ENCODE data around the gene FHOD1.

The FHOD1 gene

DNA sequence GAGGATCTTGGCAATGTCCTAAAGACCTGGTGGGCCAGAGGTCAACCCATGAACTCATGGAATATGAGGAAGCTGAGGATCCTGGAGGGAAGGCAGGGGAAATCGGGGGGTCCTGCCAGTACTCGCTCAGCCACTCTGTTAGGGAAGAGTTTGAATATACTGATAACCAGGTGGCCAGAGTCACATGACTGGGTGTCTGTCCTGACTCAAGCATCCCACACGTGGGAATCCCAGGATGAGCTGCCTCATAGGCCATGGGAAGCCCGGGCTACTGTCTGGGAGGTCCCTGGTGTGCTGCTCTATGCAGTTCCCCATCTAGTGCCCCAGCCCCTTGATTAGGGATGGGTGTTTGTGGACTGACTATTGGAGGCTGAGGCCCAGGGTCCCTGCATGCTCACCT lies 59.0 kb downstream of the FHOD1 start:
- no peak for DNase-seq

DNA sequence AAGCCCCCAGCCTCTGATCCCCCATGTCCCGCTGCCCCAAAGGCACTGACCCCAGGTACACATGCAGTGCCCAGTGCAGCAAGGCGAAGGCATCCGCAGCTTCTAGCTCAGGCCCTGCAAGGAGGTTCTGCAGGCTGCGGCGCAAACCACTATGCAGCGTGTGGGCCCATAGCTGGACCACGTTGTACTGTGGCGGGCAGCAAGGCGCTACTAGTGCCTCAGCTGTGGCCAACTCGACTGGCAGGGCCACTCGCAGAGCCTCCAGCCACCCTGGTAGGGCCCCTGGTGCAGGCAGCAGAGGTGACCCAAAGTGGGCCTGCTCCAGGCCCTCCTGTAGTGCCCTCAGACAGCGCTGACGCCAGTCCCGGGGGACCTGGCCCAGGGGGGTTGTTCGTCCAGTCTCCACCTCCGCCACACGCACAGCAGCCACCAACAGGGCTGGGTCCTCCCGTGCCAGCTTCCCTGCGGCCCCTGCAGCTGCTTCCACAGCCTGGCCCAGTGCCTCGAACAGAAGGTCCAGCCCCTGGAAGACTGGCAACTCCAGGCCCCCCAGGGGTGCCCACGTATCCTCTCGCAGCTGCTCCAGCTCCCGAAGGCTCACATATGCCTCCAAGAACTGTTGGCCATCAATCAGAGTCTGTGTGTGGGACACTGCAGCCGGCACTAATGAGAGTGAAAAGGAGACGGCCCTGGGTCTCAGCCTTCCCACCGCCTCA lies 59.9 kb downstream of the FHOD1 start:
- DNase-seq: no peak

- DNase-seq: no peak
Observed at GRCh38 chr16:67186550-67186950, 60.7 kb downstream of the FHOD1 start.

- no peak for DNase-seq
Observed at GRCh38 chr16:67185651-67186134, 61.6 kb downstream of the FHOD1 start.

- DNase-seq: peak; percentile 55 to 86
Observed at GRCh38 chr16:67184995-67185650, 62.2 kb downstream of the FHOD1 start.

DNA sequence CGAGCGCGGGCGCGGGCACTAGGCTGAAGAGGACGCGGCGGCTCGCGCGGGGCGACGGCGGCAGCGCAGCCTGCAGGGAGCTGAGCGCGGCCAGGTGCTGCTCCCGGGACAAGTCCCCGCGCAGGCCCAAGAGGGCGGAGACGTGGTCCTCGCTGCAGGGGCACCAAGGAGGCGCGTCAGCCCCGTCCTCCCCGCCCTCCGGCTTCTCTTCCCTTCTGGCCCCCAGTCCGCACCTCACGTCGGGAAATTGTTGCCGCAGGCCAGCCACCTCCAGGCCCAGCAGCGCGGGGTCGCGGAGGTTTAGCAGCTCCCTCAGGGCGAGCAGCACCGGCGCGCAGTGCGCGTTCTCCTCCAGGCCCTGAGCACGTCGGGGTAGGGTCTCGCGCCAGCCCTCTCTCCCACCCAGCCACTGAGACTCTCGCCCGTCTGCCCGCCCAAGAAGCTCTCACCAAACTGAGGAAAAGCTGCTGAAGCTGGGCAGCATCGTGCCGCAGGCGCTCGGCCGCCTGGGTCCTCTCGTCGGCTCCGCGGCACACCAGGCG lies 62.8 kb downstream of the FHOD1 start:
- peak; percentile 63 to 78 for DNase-seq

DNA sequence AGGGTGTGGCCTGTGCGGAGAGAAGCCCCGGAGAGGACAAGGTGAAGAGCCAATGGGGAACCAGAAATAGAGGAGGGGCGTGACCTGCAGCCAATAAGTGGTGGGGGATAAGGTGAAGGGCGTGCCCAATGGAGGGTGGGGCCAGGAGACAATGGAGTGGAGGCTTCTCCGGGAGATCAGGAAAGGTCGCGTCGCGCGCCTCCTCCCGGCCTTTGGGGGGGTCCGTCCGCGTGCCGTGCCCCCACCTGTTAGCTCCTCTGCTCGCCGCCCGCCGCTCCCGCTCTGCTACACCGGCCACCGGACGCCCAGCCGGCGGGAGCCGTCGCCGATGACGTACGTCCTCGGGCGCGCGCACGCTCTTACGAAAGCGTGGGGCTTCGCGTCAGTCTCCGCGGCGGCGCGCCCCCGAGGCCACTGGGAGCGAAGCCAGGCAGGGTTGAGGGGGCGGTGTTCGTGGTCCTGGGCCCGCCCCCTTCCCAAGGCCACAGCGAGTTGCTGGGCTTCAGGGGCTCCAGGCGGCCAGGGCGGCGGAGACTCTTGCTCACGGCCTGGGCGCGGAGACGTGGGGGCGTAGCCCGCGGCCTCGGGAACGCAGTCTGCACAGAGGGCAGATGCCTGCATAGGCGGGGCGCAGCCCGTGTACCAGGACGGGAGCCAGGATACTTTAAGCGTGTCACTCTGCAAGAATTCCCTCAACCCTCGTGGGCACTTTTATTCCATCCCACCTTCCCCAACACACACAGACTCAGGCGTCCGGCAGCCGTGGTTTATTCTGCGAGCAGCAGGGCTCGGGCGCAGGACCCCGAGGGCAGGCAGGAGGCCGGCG lies 63.4 kb downstream of the FHOD1 start, which contains the start of gene MATCAP1:
Gene MATCAP1 (minus strand): TSS at position 337 of the 826 bp plus-strand sequence. CDS start 3,353 bp downstream, outside the sequence.
- peak; percentile 92 to 96 for DNase-seq

GRCh38 chr16:67183284-67183626 lies 64.0 kb downstream of the FHOD1 start:
- DNase-seq: no peak

DNA sequence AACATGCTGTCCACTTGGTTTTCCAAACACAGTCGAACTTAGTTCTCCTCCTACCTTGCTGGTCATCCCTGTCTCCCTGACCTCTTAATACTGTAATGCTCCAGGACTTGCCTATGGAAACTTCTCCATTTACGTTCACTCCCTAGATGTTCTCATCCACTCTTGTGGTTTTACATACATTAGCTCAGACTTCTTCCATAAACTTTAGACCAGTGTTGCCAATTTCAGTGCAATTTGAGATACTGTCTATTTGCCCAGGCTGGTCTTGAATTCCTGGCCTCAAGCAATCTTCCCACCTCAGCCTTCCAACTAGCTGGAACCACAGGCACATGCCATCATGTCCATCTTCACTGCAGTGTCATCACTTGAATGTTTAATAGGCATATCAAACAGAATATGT lies 65.0 kb downstream of the FHOD1 start:
- no peak for DNase-seq

DNA sequence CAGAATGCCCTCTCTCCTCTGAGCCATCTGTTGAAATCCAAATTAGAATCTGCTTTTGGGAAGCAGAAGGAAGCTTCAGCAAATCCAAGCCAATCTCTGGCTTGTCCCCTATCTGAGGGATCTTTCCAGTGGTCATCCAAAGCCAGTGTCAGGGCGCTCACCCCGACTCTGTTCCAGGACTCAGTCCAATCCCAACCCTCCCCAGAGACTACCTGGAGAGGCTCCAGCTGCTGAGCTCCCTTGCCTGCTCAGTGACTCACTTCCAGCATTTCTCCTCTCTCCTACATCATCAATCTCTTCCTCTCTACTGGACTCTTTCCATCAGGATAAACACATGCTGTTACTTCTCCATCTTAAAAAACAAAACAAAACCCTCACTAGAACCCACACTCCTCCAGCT lies 65.9 kb downstream of the FHOD1 start:
- no peak for DNase-seq

DNA sequence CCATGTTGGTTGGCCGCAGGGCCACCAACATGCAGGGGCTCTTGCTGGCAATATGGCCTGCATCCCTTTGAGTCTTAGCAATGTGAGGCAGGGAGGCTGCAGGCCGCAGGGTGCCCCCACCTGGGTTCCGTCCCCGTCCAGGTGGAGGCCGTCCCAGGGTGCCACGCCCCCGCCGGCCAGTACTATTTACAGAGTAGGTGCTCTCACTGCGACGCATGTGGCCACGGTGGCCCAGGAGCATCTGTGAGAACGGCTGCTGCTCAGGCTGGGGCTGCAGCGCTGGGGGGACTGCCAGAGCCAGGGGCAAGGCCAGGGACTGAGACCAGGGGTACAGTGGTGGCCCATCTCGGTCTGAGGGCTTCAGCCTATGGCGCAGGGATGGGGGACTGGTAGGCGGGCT lies 67.1 kb downstream of the FHOD1 start:
- no peak for DNase-seq

DNA sequence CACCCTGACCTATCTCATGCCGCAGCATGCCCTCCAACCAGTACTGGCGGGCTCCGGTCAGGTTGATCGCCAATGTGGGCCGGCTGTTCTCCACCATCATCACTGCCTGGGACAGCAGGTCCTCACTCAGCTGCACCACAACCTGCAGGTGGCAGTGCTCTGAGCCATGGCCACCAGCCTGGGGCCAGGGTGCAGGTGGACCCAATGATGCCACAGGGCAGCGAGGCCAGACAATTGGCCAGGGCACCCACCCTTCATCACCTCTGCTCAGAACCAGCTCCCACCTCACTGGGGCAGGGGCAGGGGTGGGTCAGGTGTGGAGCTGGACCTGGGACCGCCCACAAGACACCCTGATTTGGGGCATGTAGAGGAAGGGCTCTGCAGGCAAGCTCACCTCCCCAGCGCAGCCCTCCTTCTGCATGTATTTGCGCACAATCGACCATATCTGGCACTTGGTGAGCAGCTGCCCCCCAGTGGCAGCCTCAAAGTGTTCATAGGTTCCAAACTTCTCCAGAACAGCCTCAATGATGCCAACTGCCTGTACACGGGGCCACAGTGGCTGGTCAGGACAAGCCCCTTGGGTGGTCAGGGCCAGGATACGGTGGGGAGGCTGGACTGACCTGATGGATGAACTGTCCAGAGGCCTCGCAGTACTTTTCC lies 67.7 kb downstream of the FHOD1 start:
- peak in 1 of 2 experiments; percentile 5 for DNase-seq

Measured in NCI-H526 (cell line).